ENCODE results near the gene SLFN12. TPM values are rescaled to one million over a fixed set of nuclear protein-coding genes. Genes with fewer than 3 reads are reported as not detected.

The SLFN12 gene
- total RNA-seq, 1 experiment from 2014 or later = 14.5 TPM

GRCh38 chr17:35377068-35377467 is 55.2 kb downstream of the SLFN12 start:
- H2BK20ac ChIP-seq (ENCODE audit: low read depth, low read length, poor library complexity, severe bottlenecking) = no peak overlapping the region
- no peak overlapping the region for H3K9ac ChIP-seq (ENCODE audit: extremely low read depth, insufficient read length, low read length)
- H3K4me1 Mint-ChIP-seq = peaks cover 6 to 11% of the 10 kb centered on the region in 2 experiments
- H2AFZ ChIP-seq (ENCODE audit: low read length) = no peak overlapping the region
- DNase-seq = no peak
- no peak overlapping the region for H3K27ac ChIP-seq (ENCODE audit: insufficient read length, low read depth, low read length)
- no peaks in the 10 kb centered on the region; a peak in 2 of 7 replicates for H3K36me3 Mint-ChIP-seq (ENCODE audit: insufficient read depth in 1 of 3, low read depth in 3 of 3)
- H2BK12ac ChIP-seq (ENCODE audit: insufficient read length, low read depth, low read length) = no peak overlapping the region
- H3K27me3 ChIP-seq (ENCODE audit: insufficient read depth, low read length) = peaks cover 30% of the 10 kb centered on the region
- H4K20me1 ChIP-seq (ENCODE audit: control insufficient read depth, insufficient read depth, insufficient read length) = no peaks in the 10 kb centered on the region
- peaks cover 11% of the 10 kb centered on the region for H3K23me2 ChIP-seq (ENCODE audit: insufficient read length, low read depth, low read length, poor library complexity, severe bottlenecking)
- no peak overlapping the region for H3K27ac Mint-ChIP-seq
- TF ChIP-seq, protein P1, sequence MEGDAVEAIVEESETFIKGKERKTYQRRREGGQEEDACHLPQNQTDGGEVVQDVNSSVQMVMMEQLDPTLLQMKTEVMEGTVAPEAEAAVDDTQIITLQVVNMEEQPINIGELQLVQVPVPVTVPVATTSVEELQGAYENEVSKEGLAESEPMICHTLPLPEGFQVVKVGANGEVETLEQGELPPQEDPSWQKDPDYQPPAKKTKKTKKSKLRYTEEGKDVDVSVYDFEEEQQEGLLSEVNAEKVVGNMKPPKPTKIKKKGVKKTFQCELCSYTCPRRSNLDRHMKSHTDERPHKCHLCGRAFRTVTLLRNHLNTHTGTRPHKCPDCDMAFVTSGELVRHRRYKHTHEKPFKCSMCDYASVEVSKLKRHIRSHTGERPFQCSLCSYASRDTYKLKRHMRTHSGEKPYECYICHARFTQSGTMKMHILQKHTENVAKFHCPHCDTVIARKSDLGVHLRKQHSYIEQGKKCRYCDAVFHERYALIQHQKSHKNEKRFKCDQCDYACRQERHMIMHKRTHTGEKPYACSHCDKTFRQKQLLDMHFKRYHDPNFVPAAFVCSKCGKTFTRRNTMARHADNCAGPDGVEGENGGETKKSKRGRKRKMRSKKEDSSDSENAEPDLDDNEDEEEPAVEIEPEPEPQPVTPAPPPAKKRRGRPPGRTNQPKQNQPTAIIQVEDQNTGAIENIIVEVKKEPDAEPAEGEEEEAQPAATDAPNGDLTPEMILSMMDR (conservative IDR thresholded peaks at IDR 0.05) = no peak
- no peak overlapping the region for H3T11ph ChIP-seq (ENCODE audit: low read length)
- no peak overlapping the region for H4K91ac ChIP-seq (ENCODE audit: insufficient read length, low read depth, low read length)
- H2BK120ac ChIP-seq (ENCODE audit: low read depth, low read length, poor library complexity, severe bottlenecking) = no peak overlapping the region
- no peak overlapping the region for H2BK15ac ChIP-seq (ENCODE audit: low read depth, low read length)
- peaks cover 61% of the 10 kb centered on the region for H3K27me3 Mint-ChIP-seq (ENCODE audit: low read depth)
- no peaks in the 10 kb centered on the region for H3K79me2 ChIP-seq (ENCODE audit: insufficient read depth, low read length)
- no peak overlapping the region for H3K4me3 Mint-ChIP-seq
- no peaks in the 10 kb centered on the region for H3K9me3 ChIP-seq (ENCODE audit: control insufficient read depth, low read depth, low read length)
- H4K8ac ChIP-seq (replicated peaks; ENCODE audit: insufficient read length, low read depth, low read length) = no peak overlapping the region
- no peaks in the 10 kb centered on the region for H3K79me1 ChIP-seq (ENCODE audit: insufficient read depth, low read depth, low read length, poor library complexity, severe bottlenecking)
- WGBS (ENCODE audit: extremely low coverage, insufficient read length, low lambda C conversion rate) = no CpG with 5 or more reads among the region's 2 CpGs
- no peak overlapping the region for H3K14ac ChIP-seq (ENCODE audit: insufficient read depth, low read length)
- no peak overlapping the region for H3K23ac ChIP-seq (ENCODE audit: insufficient read length, low read depth, low read length)
- H3K18ac ChIP-seq (ENCODE audit: insufficient read length, low read depth, low read length) = no peak overlapping the region
- no peak overlapping the region for H3K4ac ChIP-seq (ENCODE audit: low read depth, low read length)
- no peak overlapping the region for H3K4me2 ChIP-seq (ENCODE audit: insufficient read depth, insufficient read length, low read length)
- H2BK5ac ChIP-seq (ENCODE audit: insufficient read length, low read length) = no peak overlapping the region
- no peaks in the 10 kb centered on the region for H3K4me1 ChIP-seq (ENCODE audit: insufficient read depth, low read length)
- H2AK5ac ChIP-seq (ENCODE audit: insufficient read length, low read length) = no peak overlapping the region
- H3K56ac ChIP-seq (ENCODE audit: insufficient read length, low read depth, low read length) = no peak overlapping the region
- H4K5ac ChIP-seq (ENCODE audit: insufficient read length, low read depth, low read length) = no peak overlapping the region
- peaks cover 0 to 14% of the 10 kb centered on the region in 2 experiments; a peak in 4 of 5 replicates for H3K9me3 Mint-ChIP-seq

Data from H9 (cell line).